ENCODE measurements around the gene SDSL. TPM values are rescaled to one million over a fixed set of nuclear protein-coding genes. Genes with fewer than 3 reads are reported as not detected.

The SDSL gene
- total RNA-seq, 1 experiment from 2014 or later, result 4.1 TPM

DNA sequence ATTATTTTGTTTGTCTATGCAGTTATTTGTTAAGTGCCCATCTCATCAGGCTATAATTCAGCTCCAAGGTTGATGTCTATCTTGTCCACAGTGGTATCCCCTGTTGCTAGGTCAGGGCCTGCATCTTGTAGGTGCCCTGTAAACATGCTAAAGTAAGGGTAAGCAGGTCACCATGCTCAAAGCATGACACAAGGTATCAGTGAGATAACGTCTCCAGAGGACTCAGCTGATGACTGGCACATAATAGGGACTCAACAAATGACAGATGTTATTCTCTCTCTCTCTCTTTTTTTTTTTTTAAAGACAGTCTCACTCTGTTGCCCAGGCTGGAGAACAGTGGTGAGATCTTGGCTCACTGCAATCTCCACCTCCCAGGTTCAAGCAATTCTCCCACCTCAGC lies 2.3 kb downstream of the SDSL start:
- Histone ChIP-seq H3K36me3 (replicated peaks; ENCODE audit: control insufficient read depth, insufficient read depth, low read length) (no peaks in the 10 kb centered on the region), H3K4me3 (ENCODE audit: insufficient read depth, low read depth, low read length) (no peak overlapping the region), H3K27me3 (ENCODE audit: control insufficient read depth, insufficient read depth, low read length) (no peaks in the 10 kb centered on the region)
- no peak for DNase-seq

DNA sequence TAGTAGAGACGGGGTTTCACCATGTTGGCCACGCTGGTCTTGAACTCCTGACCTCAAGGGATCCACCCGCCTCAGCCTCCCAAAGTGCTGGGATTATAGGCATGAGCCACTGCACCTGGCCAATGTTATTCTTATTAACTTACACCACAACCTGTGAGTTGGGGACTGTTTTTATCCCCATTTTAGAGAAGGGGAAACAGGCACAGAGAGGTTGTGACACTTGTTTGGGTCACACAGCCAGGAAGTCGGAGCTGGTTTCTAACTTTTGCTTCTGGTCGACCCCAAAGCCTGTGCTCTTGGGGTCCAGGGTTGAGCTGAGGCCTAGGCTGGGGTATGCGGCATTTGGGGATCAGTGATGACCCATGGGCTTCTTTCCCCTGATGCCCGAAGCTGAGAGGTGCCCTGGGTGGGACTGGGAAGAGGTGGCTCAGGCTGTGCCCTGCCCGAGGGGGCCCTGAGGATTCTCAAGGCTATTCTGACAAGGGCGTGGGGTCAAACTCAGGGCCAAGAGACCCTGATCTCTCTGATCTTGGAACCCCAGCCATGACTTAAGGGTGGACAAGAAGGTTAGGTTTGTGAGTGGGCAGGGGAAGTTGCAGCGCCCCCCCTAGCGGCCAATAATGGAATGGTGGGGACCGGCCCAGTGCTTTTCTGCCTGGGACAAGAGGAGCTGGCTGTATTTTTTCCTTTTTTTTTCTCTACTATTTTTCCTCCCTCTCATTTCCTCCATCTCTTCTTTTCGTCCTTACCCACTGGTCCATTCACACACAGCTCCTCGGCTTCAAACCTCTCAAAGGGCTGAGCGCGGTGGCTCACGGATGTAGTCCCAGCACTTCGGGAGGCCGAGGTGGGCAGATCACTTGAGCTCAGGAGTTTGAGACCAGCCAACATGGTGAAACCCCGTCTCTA lies 3.0 kb downstream of the SDSL start:
- Histone ChIP-seq H3K4me3 (ENCODE audit: insufficient read depth, low read depth, low read length) (peak overlapping the region; percentile 14; the same call in 1 of the 2 replicates), H3K27me3 (ENCODE audit: control insufficient read depth, insufficient read depth, low read length) (no peaks in the 10 kb centered on the region), H3K36me3 (replicated peaks; ENCODE audit: control insufficient read depth, insufficient read depth, low read length) (no peaks in the 10 kb centered on the region)
- DNase-seq, result peak; percentile 76

- H3K36me3 ChIP-seq (replicated peaks; ENCODE audit: control insufficient read depth, insufficient read depth, low read length), result no peaks in the 10 kb centered on the region
Measured at GRCh38 chr12:113425960-113426453, 3.8 kb downstream of the SDSL start.

DNA sequence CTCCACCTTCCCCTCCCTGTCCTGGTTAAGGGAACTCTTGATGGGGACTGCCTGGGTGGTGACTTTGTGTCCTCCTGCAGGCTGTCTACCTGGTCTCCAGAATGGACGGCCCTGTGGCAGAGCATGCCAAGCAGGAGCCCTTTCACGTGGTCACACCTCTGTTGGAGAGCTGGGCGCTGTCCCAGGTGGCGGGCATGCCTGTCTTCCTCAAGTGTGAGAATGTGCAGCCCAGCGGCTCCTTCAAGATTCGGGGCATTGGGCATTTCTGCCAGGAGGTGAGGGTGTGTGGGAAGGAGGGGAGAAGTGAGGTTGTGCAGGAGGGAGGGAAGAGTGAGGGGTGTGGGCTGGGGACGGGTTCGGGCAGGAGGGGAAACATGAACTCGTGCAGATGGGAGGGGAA lies 5.7 kb downstream of the SDSL start:
- no peaks in the 10 kb centered on the region for H3K27me3 ChIP-seq (ENCODE audit: control insufficient read depth, insufficient read depth, low read length)
- no peak overlapping the region for H3K4me3 ChIP-seq (ENCODE audit: insufficient read depth, low read depth, low read length)
- no peak for DNase-seq
- no peaks in the 10 kb centered on the region for H3K36me3 ChIP-seq (replicated peaks; ENCODE audit: control insufficient read depth, insufficient read depth, low read length)

More at GRCh38 chr12:113425960-113426453, 3.8 kb downstream of the SDSL start:
- H3K27me3 ChIP-seq (ENCODE audit: control insufficient read depth, insufficient read depth, low read length), result no peaks in the 10 kb centered on the region
- peak; percentile 62 for DNase-seq
- peak overlapping the region; percentile 14 for H3K4me3 ChIP-seq (ENCODE audit: insufficient read depth, low read depth, low read length)

DNA sequence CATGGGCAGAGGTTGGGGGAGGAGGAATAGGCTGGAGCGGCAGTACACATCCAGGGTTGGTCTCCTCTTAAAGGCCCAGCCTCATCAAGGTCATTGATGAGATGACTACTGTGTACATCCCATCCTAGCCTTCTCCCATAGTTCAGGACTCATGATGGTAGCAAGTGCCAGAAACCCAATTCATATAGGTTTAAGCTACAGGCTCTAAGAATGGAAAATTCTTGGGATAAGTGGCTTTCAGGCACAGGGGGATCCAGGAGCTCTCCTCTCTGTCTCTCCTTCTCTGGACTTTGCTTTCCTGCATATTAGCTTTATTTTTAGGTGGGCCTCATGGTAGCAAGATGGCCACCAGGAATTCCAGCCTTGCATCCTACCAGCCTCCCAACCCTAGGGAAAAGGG lies 6.3 kb downstream of the SDSL start:
- Histone ChIP-seq H3K27me3 (ENCODE audit: control insufficient read depth, insufficient read depth, low read length) (no peaks in the 10 kb centered on the region), H3K4me3 (ENCODE audit: insufficient read depth, low read depth, low read length) (no peak overlapping the region), H3K36me3 (replicated peaks; ENCODE audit: control insufficient read depth, insufficient read depth, low read length) (no peaks in the 10 kb centered on the region)
- DNase-seq, result no peak

DNA sequence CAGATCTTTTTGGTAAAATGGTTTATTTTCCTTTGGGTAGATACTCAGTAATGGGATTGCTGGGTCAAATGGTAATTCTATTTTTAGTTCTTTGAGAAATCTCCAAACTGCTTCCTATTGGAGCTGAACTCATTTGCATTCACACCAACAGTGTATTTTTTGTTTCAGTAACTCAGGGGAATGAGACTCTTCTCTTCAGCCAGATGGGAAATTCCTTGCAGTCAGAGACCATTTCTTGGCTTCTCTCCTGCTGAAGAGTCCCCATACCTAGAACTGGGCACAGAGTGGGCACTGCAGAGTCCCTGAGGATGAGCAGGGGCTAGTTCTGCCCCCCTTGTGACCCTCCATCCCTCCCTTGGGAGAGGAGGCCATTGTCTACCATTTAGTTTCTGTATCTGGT lies 10.8 kb downstream of the SDSL start:
- DNase-seq, result no peak
- Histone ChIP-seq H3K4me3 (ENCODE audit: insufficient read depth, low read depth, low read length) (no peak overlapping the region), H3K36me3 (replicated peaks; ENCODE audit: control insufficient read depth, insufficient read depth, low read length) (no peaks in the 10 kb centered on the region), H3K27me3 (ENCODE audit: control insufficient read depth, insufficient read depth, low read length) (no peaks in the 10 kb centered on the region)

DNA sequence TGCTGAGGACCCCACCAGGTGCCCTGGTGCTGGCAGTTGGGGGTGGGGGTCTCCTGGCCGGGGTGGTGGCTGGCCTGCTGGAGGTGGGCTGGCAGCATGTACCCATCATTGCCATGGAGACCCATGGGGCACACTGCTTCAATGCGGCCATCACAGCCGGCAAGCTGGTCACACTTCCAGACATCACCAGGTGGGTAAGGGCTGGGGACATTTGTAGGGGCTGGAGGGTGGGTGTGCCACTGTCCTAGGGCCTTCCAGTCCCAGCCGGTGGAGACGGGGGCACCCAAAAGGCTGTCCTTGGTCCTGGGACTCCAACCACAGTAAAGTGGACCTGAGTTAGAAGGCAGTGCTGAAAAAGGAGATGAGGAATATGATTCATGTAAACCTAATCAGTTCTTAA lies 13.2 kb downstream of the SDSL start:
- no peaks in the 10 kb centered on the region for H3K27me3 ChIP-seq (ENCODE audit: control insufficient read depth, insufficient read depth, low read length)
- no peak for DNase-seq
- H3K4me3 ChIP-seq (ENCODE audit: insufficient read depth, low read depth, low read length), result no peak overlapping the region
- no peaks in the 10 kb centered on the region for H3K36me3 ChIP-seq (replicated peaks; ENCODE audit: control insufficient read depth, insufficient read depth, low read length)

DNA sequence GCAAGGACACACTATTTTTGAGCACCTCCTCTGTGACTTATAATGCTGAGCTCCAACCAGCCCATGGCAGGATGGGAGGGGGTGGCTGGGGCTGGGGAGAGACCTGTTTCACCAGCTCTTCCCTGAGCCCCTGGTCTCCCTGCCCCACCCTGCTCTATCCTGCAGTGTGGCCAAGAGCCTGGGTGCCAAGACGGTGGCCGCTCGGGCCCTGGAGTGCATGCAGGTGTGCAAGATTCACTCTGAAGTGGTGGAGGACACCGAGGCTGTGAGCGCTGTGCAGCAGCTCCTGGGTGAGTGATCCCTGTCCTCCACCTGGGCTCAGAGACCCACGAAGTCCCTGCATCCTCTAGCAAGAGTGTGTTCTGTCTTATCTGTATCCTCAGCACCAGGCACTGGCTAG lies 14.4 kb downstream of the SDSL start:
- DNase-seq, result no peak
- Histone ChIP-seq H3K27me3 (ENCODE audit: control insufficient read depth, insufficient read depth, low read length) (no peaks in the 10 kb centered on the region; the same call in 1 of the 2 replicates), H3K4me3 (ENCODE audit: insufficient read depth, low read depth, low read length) (no peak overlapping the region), H3K36me3 (replicated peaks; ENCODE audit: control insufficient read depth, insufficient read depth, low read length) (no peaks in the 10 kb centered on the region)

- H3K27me3 ChIP-seq (ENCODE audit: control insufficient read depth, insufficient read depth, low read length), result no peaks in the 10 kb centered on the region; the same call in none of the 2 replicates
- no peak overlapping the region for H3K4me3 ChIP-seq (ENCODE audit: insufficient read depth, low read depth, low read length)
- no peaks in the 10 kb centered on the region for H3K36me3 ChIP-seq (replicated peaks; ENCODE audit: control insufficient read depth, insufficient read depth, low read length)
- no peak for DNase-seq
Measured at GRCh38 chr12:113436993-113437728, 15.0 kb downstream of the SDSL start.

DNA sequence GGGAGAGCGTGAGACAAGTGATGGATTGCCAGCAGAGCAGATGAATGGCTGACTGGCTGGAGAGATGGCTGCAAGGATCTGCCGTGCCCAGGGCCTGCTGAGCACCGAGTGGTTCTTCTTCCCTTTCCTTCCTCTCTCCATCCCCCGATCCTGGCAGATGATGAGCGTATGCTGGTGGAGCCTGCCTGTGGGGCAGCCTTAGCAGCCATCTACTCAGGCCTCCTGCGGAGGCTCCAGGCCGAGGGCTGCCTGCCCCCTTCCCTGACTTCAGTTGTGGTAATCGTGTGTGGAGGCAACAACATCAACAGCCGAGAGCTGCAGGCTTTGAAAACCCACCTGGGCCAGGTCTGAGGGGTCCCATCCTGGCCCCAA lies 15.5 kb downstream of the SDSL start:
- DNase-seq, result no peak
- H3K36me3 ChIP-seq (replicated peaks; ENCODE audit: control insufficient read depth, insufficient read depth, low read length), result no peaks in the 10 kb centered on the region
- no peak overlapping the region for H3K4me3 ChIP-seq (ENCODE audit: insufficient read depth, low read depth, low read length)
- no peaks in the 10 kb centered on the region; the same call in none of the 2 replicates for H3K27me3 ChIP-seq (ENCODE audit: control insufficient read depth, insufficient read depth, low read length)

GRCh38 chr12:113438523-113439300 lies 16.5 kb downstream of the SDSL start:
- no peaks in the 10 kb centered on the region for H3K36me3 ChIP-seq (replicated peaks; ENCODE audit: control insufficient read depth, insufficient read depth, low read length)

DNA sequence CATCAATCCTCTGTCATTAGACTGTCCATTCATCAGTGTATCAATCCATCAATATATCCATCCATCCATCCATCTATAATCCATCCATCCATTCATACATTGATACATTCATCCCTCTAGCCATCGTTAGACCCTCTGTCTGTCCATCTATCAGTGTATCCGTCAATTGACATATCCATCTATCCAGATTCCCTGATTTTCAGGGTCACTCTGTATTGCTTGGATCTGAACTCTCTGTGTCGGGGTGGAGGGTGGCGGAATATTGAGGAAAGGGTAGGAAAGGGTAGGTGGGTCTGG lies 17.1 kb downstream of the SDSL start:
- no peaks in the 10 kb centered on the region; the same call in none of the 2 replicates for H3K27me3 ChIP-seq (ENCODE audit: control insufficient read depth, insufficient read depth, low read length)
- H3K4me3 ChIP-seq (ENCODE audit: insufficient read depth, low read depth, low read length), result no peak overlapping the region

More at GRCh38 chr12:113438523-113439300, 16.5 kb downstream of the SDSL start:
- DNase-seq, result no peak
- H3K27me3 ChIP-seq (ENCODE audit: control insufficient read depth, insufficient read depth, low read length), result no peaks in the 10 kb centered on the region; the same call in none of the 2 replicates
- no peak overlapping the region for H3K4me3 ChIP-seq (ENCODE audit: insufficient read depth, low read depth, low read length)

GRCh38 chr12:113439606-113440030 lies 17.4 kb downstream of the SDSL start:
- peak; percentile 90 for DNase-seq

More for the DNA sequence above, 17.1 kb downstream of the SDSL start:
- DNase-seq, result no peak
- no peaks in the 10 kb centered on the region for H3K36me3 ChIP-seq (replicated peaks; ENCODE audit: control insufficient read depth, insufficient read depth, low read length)

GRCh38 chr12:113440336-113440735 lies 18.2 kb downstream of the SDSL start:
- Histone ChIP-seq H3K36me3 (replicated peaks; ENCODE audit: control insufficient read depth, insufficient read depth, low read length) (no peaks in the 10 kb centered on the region), H3K4me3 (ENCODE audit: insufficient read depth, low read depth, low read length) (no peak overlapping the region), H3K27me3 (ENCODE audit: control insufficient read depth, insufficient read depth, low read length) (no peaks in the 10 kb centered on the region; the same call in none of the 2 replicates)
- no peak for DNase-seq

More at GRCh38 chr12:113439606-113440030, 17.4 kb downstream of the SDSL start:
- no peak overlapping the region for H3K4me3 ChIP-seq (ENCODE audit: insufficient read depth, low read depth, low read length)
- H3K36me3 ChIP-seq (replicated peaks; ENCODE audit: control insufficient read depth, insufficient read depth, low read length), result no peaks in the 10 kb centered on the region
- H3K27me3 ChIP-seq (ENCODE audit: control insufficient read depth, insufficient read depth, low read length), result no peaks in the 10 kb centered on the region; the same call in none of the 2 replicates

All from H7 (cell line).